HEK293 (cell line): ENCODE results near the gene SYT6.

Experiments used
- CTCF ChIA-PET: fragments of 350-600 bp; formaldehyde crosslinking; extraction: SDS; loops from one replicate; lab custom pipeline; 2021; ENCODE audit warnings: antibody characterized with exemption; lab: Yijun Ruan, JAX
- POLR2A ChIA-PET: fragments of 300-600 bp; formaldehyde crosslinking; extraction: SDS; loops from one replicate; lab custom pipeline; 2020; ENCODE audit warnings: antibody characterized with exemption, inconsistent platforms; lab: Yijun Ruan, JAX
- H3K27ac ChIP-seq: fragments of 200-500 bp; sonication (Bioruptor generic); 2 replicates; pipeline ENCODE4 v1.5.1; 2014; ENCODE audit warnings: low read depth, low read length, control low read depth, inconsistent platforms; ENCODE audit errors: extremely low read depth
- H3K36me3 ChIP-seq, 2 experiments: fragments of 200-500 bp in 1 of 2; sonication (Bioruptor generic) in 1 of 2; 1 replicate in 1 of 2; 2 replicates in 1 of 2; pipeline ENCODE4 v1.5.1; 2014 to 2017; ENCODE audit warnings: inconsistent platforms in 2 of 2, low read length in 2 of 2; ENCODE audit not compliant: control insufficient read depth in 2 of 2, insufficient read depth in 1 of 2
- H3K4me1 ChIP-seq: fragments of 200-500 bp; sonication (Bioruptor generic); 2 replicates; pipeline ENCODE4 v1.5.1; 2014; ENCODE audit warnings: mild to moderate bottlenecking, low read length, inconsistent platforms; ENCODE audit not compliant: control insufficient read depth, insufficient read depth
- H3K4me3 ChIP-seq: 2 replicates; pipeline ENCODE4 v1.5.1; 2011; ENCODE audit warnings: low read depth, mild to moderate bottlenecking, control low read depth, low read length, moderate library complexity
- H3K9me3 ChIP-seq: fragments of 200-500 bp; sonication (Bioruptor generic); 2 replicates; pipeline ENCODE4 v1.5.1; 2014; ENCODE audit warnings: low read depth, low read length, inconsistent platforms; ENCODE audit not compliant: control insufficient read depth, insufficient read depth
- TRIM28 ChIP-seq: IDR thresholded peaks from 2 replicates; pipeline ENCODE4 v1.6.1; 2011; ENCODE audit warnings: low read length, control low read depth, borderline replicate concordance
- ZBTB20 ChIP-seq: fragments of 450-650 bp; formaldehyde crosslinking; IDR thresholded peaks from 2 replicates; pipeline ENCODE4 v1.5.1; 2016; ENCODE audit warnings: missing biosample characterization, missing genetic modification characterization
- ZNF121 ChIP-seq: fragments of 450-650 bp; formaldehyde crosslinking; IDR thresholded peaks from 2 replicates; pipeline ENCODE4 v1.5.1; 2016; ENCODE audit warnings: missing biosample characterization, missing genetic modification characterization
- ZNF155 ChIP-seq: fragments of 450-650 bp; formaldehyde crosslinking; IDR thresholded peaks from 2 replicates; pipeline ENCODE4 v1.5.1; 2016; ENCODE audit warnings: missing biosample characterization, missing genetic modification characterization
- ZNF239 ChIP-seq: fragments of 450-650 bp; formaldehyde crosslinking; IDR thresholded peaks from 2 replicates; pipeline ENCODE4 v1.5.1; 2016; ENCODE audit warnings: missing biosample characterization, missing genetic modification characterization
- ZNF24 ChIP-seq: fragments of 450-650 bp; formaldehyde crosslinking; IDR thresholded peaks from 2 replicates; pipeline ENCODE4 v1.5.1; 2016; ENCODE audit warnings: missing biosample characterization, missing genetic modification characterization
- ZNF248 ChIP-seq: fragments of 450-650 bp; formaldehyde crosslinking; IDR thresholded peaks from 2 replicates; pipeline ENCODE4 v1.5.1; 2017; ENCODE audit warnings: missing biosample characterization, missing genetic modification characterization
- ZNF37A ChIP-seq: fragments of 450-650 bp; IDR thresholded peaks from 2 replicates; pipeline ENCODE4 v1.5.1; 2018; ENCODE audit warnings: missing biosample characterization, missing genetic modification characterization
- ZNF530 ChIP-seq: fragments of 450-650 bp; formaldehyde crosslinking; IDR thresholded peaks from 2 replicates; pipeline ENCODE4 v1.5.1; 2016; ENCODE audit warnings: low read depth, missing biosample characterization, missing genetic modification characterization
- ZNF558 ChIP-seq: fragments of 450-650 bp; formaldehyde crosslinking; IDR thresholded peaks from 2 replicates; pipeline ENCODE4 v1.5.1; 2016; ENCODE audit warnings: missing biosample characterization, missing genetic modification characterization
- ZNF776 ChIP-seq: fragments of 450-650 bp; formaldehyde crosslinking; IDR thresholded peaks from 2 replicates; pipeline ENCODE4 v1.5.0; 2017; ENCODE audit warnings: missing biosample characterization, missing genetic modification characterization, borderline replicate concordance
- ZNF777 ChIP-seq: fragments of 450-650 bp; formaldehyde crosslinking; IDR thresholded peaks from 2 replicates; pipeline ENCODE4 v1.5.1; 2017; ENCODE audit warnings: missing biosample characterization, missing genetic modification characterization, borderline replicate concordance
- ZNF792 ChIP-seq: fragments of 450-650 bp; formaldehyde crosslinking; IDR thresholded peaks from 2 replicates; pipeline ENCODE4 v1.5.1; 2016; ENCODE audit warnings: missing biosample characterization, missing genetic modification characterization
- TF ChIP-seq, protein P1 (sequence below): fragments of 450-650 bp; formaldehyde crosslinking; IDR thresholded peaks from 2 replicates; pipeline ENCODE4 v1.5.1; 2017; ENCODE audit warnings: missing biosample characterization, missing genetic modification characterization
- TF ChIP-seq, protein P2 (sequence below): fragments of 450-650 bp; formaldehyde crosslinking; IDR thresholded peaks from 2 replicates; pipeline ENCODE4 v1.5.1; 2016; ENCODE audit warnings: missing biosample characterization, missing genetic modification characterization, borderline replicate concordance
- TF ChIP-seq, protein P3 (sequence below): fragments of 450-650 bp; formaldehyde crosslinking; IDR thresholded peaks from 2 replicates; pipeline ENCODE4 v1.5.1; 2016; ENCODE audit warnings: missing biosample characterization, missing genetic modification characterization
- TF ChIP-seq, protein P4 (sequence below): fragments of 450-650 bp; formaldehyde crosslinking; IDR thresholded peaks from 2 replicates; pipeline ENCODE4 v1.5.1; 2016; ENCODE audit warnings: missing biosample characterization, missing genetic modification characterization

SYT6 gene

DNA sequence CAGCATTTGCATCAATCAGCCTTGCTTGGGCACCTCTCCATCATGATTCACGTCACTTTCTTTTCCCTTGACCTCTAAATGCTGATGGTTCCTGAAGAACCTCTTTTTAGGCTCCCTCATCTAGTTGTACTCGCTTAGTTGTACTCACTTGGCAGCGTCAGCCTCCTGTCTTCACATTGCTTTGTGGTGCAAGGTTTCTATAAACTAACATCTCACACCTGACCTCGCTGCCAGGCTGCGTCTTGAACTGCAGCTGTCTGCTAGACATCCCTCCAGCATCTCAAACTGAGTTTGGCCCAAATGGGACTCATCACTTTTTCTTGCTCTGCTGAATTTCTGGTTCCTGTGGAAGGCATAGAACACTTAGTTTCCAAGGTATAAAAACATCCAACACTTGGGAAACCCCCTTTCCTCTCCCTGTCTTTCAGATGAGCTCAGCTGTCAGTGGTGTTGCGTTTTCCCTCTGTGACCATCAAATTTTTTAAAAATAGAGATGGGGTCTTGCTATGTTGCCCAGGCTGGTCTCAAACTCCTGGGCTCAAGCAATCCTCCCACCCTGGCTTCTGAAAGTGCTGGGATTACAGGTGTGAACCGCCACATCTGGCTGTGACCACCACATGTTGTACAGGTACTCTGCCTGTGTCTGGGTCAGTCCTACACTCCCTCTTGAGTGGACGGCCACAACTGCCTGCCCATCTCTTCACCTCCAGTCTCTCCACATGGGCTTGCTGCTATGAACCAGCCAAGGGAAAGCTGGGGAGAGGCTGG lies 66.9 kb downstream of the SYT6 start (continued):
- no peak for TF ChIP-seq ZNF37A (tag by site-specific recombination)
- TF ChIP-seq, protein P1, sequence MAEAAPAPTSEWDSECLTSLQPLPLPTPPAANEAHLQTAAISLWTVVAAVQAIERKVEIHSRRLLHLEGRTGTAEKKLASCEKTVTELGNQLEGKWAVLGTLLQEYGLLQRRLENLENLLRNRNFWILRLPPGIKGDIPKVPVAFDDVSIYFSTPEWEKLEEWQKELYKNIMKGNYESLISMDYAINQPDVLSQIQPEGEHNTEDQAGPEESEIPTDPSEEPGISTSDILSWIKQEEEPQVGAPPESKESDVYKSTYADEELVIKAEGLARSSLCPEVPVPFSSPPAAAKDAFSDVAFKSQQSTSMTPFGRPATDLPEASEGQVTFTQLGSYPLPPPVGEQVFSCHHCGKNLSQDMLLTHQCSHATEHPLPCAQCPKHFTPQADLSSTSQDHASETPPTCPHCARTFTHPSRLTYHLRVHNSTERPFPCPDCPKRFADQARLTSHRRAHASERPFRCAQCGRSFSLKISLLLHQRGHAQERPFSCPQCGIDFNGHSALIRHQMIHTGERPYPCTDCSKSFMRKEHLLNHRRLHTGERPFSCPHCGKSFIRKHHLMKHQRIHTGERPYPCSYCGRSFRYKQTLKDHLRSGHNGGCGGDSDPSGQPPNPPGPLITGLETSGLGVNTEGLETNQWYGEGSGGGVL (tag by site-specific recombination), result no peak
- no peak for TF ChIP-seq ZBTB20 (tag by site-specific recombination)
- TF ChIP-seq ZNF248 (tag by site-specific recombination), result no peak
- TF ChIP-seq ZNF558 (tag by site-specific recombination), result no peak

DNA sequence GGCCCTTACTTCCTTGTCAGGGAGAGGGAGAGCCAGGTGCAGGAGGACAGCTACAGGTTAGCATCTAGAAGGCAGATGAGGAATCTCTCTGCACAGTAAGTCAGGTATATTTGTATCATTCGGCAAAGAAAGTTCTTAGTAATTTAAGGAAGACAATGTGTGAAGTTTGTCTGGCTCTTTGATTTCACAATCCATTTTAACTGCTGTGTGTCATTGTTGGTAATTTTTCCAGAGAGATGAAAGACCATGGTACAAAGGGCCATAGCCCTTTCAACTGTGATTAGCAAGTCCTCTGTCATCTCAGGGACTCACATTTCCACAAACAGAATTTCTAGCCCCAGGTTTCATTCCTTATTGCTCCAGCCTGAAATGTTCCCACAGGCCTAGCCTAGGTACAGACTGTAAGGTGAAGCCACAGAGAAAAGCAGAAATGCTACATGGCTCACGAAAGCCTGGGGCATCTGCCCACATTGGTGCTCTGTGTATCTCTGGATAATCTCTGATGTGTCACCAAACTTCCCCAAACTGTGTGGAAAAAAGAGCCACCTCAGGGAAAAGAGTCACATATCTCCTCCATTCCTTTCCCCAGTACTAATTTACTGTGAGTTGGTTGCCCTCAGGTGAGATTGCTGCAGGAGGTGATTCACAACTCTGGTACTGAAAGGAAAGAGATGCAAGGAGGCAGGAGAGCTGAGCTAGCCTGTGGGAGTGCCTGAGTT lies 70.6 kb downstream of the SYT6 start:
- POLR2A ChIA-PET, result no interaction called here
- H3K4me3 ChIP-seq, result no peak overlapping the region
- H3K4me1 ChIP-seq, result no peaks in the 10 kb centered on the region
- CTCF ChIA-PET, result no interaction called here
- TF ChIP-seq ZNF121 (tag by site-specific recombination), result no peak
- H3K27ac ChIP-seq, result no peak overlapping the region
- no peaks in the 10 kb centered on the region for H3K9me3 ChIP-seq
- no peaks in the 10 kb centered on the region for H3K36me3 ChIP-seq

DNA sequence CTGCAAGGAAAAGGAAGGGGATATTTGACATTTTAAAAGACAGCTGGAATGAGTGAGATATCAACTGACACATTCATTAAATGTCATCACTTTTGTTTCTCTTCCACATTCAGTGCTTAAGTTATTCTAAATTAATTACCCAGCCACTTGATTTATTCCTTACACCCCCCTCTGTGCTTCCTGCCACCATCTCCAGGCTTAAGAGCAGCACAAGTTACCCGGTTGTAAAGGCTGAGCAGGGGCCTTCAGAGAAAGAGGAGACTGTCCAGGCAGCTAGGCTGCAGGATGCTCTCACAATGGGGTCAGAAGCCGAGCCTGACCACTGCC lies 71.4 kb downstream of the SYT6 start:
- Histone ChIP-seq H3K36me3 (no peaks in the 10 kb centered on the region), H3K27ac (no peak overlapping the region), H3K4me3 (no peak overlapping the region), H3K9me3 (no peaks in the 10 kb centered on the region), H3K4me1 (no peaks in the 10 kb centered on the region)
- ChIA-PET CTCF (no interaction called here), POLR2A (no interaction called here)
- TF ChIP-seq ZNF777 (no peak), ZNF239 (tag by site-specific recombination) (no peak), ZNF530 (tag by site-specific recombination) (no peak), ZNF24 (no peak), ZNF776 (tag by site-specific recombination) (no peak), ZNF155 (no peak), TRIM28 (no peak), ZNF792 (tag by site-specific recombination) (no peak)
- TF ChIP-seq, protein P2, sequence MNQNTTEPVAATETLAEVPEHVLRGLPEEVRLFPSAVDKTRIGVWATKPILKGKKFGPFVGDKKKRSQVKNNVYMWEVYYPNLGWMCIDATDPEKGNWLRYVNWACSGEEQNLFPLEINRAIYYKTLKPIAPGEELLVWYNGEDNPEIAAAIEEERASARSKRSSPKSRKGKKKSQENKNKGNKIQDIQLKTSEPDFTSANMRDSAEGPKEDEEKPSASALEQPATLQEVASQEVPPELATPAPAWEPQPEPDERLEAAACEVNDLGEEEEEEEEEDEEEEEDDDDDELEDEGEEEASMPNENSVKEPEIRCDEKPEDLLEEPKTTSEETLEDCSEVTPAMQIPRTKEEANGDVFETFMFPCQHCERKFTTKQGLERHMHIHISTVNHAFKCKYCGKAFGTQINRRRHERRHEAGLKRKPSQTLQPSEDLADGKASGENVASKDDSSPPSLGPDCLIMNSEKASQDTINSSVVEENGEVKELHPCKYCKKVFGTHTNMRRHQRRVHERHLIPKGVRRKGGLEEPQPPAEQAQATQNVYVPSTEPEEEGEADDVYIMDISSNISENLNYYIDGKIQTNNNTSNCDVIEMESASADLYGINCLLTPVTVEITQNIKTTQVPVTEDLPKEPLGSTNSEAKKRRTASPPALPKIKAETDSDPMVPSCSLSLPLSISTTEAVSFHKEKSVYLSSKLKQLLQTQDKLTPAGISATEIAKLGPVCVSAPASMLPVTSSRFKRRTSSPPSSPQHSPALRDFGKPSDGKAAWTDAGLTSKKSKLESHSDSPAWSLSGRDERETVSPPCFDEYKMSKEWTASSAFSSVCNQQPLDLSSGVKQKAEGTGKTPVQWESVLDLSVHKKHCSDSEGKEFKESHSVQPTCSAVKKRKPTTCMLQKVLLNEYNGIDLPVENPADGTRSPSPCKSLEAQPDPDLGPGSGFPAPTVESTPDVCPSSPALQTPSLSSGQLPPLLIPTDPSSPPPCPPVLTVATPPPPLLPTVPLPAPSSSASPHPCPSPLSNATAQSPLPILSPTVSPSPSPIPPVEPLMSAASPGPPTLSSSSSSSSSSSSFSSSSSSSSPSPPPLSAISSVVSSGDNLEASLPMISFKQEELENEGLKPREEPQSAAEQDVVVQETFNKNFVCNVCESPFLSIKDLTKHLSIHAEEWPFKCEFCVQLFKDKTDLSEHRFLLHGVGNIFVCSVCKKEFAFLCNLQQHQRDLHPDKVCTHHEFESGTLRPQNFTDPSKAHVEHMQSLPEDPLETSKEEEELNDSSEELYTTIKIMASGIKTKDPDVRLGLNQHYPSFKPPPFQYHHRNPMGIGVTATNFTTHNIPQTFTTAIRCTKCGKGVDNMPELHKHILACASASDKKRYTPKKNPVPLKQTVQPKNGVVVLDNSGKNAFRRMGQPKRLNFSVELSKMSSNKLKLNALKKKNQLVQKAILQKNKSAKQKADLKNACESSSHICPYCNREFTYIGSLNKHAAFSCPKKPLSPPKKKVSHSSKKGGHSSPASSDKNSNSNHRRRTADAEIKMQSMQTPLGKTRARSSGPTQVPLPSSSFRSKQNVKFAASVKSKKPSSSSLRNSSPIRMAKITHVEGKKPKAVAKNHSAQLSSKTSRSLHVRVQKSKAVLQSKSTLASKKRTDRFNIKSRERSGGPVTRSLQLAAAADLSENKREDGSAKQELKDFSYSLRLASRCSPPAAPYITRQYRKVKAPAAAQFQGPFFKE (tag by site-specific recombination), result no peak
- TF ChIP-seq, protein P3, sequence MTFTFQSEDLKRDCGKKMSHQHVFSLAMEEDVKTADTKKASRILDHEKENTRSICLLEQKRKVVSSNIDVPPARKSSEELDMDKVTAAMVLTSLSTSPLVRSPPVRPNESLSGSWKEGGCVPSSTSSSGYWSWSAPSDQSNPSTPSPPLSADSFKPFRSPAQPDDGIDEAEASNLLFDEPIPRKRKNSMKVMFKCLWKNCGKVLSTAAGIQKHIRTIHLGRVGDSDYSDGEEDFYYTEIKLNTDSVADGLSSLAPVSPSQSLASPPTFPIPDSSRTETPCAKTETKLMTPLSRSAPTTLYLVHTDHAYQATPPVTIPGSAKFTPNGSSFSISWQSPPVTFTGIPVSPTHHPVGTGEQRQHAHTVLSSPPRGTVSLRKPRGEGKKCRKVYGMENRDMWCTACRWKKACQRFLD (tag by site-specific recombination), result no peak
- TF ChIP-seq, protein P4, sequence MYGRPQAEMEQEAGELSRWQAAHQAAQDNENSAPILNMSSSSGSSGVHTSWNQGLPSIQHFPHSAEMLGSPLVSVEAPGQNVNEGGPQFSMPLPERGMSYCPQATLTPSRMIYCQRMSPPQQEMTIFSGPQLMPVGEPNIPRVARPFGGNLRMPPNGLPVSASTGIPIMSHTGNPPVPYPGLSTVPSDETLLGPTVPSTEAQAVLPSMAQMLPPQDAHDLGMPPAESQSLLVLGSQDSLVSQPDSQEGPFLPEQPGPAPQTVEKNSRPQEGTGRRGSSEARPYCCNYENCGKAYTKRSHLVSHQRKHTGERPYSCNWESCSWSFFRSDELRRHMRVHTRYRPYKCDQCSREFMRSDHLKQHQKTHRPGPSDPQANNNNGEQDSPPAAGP (tag by site-specific recombination), result no peak
